ENCODE measurements around the gene C10orf90.

- TF ChIP-seq CTCF (IDR thresholded peaks at IDR 0.05) (no peak), POLR2AphosphoS5 (IDR thresholded peaks at IDR 0.05; ENCODE audit: low read depth, low read length) (no peak), SIN3A (IDR thresholded peaks at IDR 0.05; ENCODE audit: borderline replicate concordance, insufficient read depth, low read depth, low read length) (no peak)
Measured at GRCh38 chr10:126611303-126611702, 59.2 kb downstream of the C10orf90 start.
